GM19468 (cell line): ENCODE measurements around the gene HLA-DOA.

Experiments
- ATAC-seq: cut with Tn5 transposase; IDR thresholded peaks from one replicate; pipeline ENCODE4 v1.9.1; 2021; ENCODE audit warnings: mild to moderate bottlenecking, moderate library complexity, moderate number of reproducible peaks; ENCODE audit not compliant: unreplicated experiment; ENCODE audit errors: extremely low read depth

HLA-DOA gene

GRCh38 chr6:33017694-33018353 is 8.4 kb upstream of the HLA-DOA start:
- ATAC-seq: no peak

- ATAC-seq: no peak
Measured at GRCh38 chr6:33017018-33017417, 7.6 kb upstream of the HLA-DOA start.

GRCh38 chr6:33015798-33016197 is 6.4 kb upstream of the HLA-DOA start:
- ATAC-seq: no peak

- no peak for ATAC-seq
Measured at GRCh38 chr6:33014841-33015634, 5.6 kb upstream of the HLA-DOA start.

GRCh38 chr6:33013608-33014007 is 4.2 kb upstream of the HLA-DOA start:
- ATAC-seq: no peak

GRCh38 chr6:33010356-33010755 is 965 bp upstream of the HLA-DOA start:
- no peak for ATAC-seq

- no peak for ATAC-seq
Measured at GRCh38 chr6:33007831-33008400, 1.5 kb downstream of the HLA-DOA start.

GRCh38 chr6:33004940-33005339 is 4.5 kb downstream of the HLA-DOA start:
- ATAC-seq: no peak

- no peak for ATAC-seq
Measured at GRCh38 chr6:33001685-33002084, 7.7 kb downstream of the HLA-DOA start.

GRCh38 chr6:33000055-33000454 is 9.3 kb downstream of the HLA-DOA start:
- no peak for ATAC-seq

GRCh38 chr6:32995448-32995847 is 13.9 kb downstream of the HLA-DOA start:
- ATAC-seq: no peak

- no peak for ATAC-seq
Measured at GRCh38 chr6:32993363-32993973, 15.9 kb downstream of the HLA-DOA start.

GRCh38 chr6:32991972-32992371 is 17.4 kb downstream of the HLA-DOA start:
- no peak for ATAC-seq

- ATAC-seq: no peak
Measured at GRCh38 chr6:32989368-32989767, 20.0 kb downstream of the HLA-DOA start.

GRCh38 chr6:32984622-32985389 is 24.6 kb downstream of the HLA-DOA start:
- ATAC-seq: peak; percentile 59

- ATAC-seq: no peak
Measured at GRCh38 chr6:32983964-32984621, 25.3 kb downstream of the HLA-DOA start.

- no peak for ATAC-seq
Measured at GRCh38 chr6:32983493-32983848, 25.9 kb downstream of the HLA-DOA start.

GRCh38 chr6:32982702-32983492 is 26.5 kb downstream of the HLA-DOA start:
- ATAC-seq: no peak

- no peak for ATAC-seq
Measured at GRCh38 chr6:32982084-32982701, 27.2 kb downstream of the HLA-DOA start.
